HG02642 (cell line): ENCODE measurements around the gene RGS3.

Experiments used
- ATAC-seq: cut with Tn5 transposase; IDR thresholded peaks from one replicate; pipeline ENCODE4 v1.9.1; 2021; ENCODE audit warnings: mild to moderate bottlenecking; ENCODE audit not compliant: unreplicated experiment, poor library complexity

The RGS3 gene

DNA sequence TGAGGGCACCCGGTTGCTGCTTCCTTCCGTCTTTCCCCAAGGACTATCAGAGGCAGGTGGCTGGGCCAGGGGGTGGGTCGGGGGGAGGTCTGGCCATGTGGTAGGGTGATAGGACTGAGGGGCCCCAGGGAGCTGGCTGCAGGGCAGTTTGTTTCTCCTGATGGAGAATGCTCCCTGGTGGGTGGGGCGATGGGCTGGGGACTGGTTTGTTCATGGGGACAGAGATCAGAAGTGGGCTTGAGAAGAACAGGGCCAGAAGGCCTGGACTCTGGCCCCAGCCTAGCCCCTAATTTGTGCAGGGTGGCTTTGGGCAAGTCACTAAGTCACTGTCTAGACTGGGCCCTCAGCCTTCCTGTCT, 117.4 kb downstream of the RGS3 start:
- ATAC-seq = no peak

DNA sequence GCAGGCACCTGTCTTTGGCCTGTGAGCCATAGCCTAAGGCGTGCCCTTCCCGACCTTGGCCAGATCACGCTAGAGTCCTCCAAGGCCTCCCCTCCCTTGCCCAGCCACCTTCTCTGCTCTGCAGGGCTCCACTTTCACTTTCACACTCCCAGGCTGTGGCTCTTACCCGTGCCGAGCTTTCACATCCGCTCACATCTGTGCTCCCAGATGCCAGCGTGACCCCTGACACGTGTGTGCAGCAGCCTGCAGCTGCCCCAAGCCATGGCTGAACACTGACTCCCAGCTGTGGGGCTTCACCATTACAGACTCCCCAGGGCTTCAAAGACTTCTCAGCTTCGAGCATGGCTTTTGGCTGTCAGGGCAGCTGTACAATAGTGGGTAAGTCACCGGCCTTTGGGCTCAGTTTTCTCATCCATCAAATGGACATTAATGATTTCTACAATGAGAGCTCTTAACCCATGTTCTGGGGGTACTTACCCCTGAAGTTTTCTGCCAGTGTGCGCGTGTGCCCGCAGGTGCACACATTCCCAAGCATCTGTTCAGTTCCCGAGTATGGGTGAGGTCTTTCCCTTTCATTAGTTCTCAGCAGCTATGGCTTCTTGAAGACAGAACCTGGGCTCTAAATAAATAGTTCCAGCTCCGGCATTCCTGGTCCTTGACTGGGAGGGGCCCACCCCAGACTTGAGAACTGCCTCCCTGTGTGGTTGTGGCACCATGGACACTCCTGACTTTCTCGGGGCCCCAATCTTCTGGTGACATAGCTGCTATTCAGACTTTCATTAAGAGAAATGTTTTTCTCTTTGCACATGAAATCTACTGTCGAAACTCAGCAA, 118.6 kb downstream of the RGS3 start:
- peak; percentile 86 for ATAC-seq

DNA sequence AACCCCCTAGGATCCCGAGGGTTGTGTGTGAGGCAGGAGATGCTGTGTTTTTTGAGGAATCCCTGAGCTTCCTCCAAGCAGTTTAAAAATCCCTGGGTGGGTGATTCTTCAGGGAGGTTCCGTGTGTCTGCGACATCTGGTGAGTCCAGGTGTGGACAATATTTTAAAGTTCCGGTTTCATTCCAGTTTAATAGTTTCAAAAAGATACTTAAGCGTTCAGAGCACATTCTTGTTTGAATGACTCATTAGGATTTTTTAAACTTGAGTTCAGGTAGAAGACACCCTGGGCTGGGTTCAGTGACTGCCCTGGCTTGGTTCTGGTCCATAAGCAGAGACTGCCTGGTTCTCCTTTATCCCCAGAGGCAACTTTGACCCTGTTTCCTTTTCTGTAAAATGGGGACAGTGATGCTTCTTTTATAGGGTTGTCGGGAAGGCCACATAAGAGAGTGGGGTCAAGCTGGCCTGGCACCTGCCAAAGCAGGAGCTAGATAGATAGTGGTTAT, 119.2 kb downstream of the RGS3 start:
- no peak for ATAC-seq

DNA sequence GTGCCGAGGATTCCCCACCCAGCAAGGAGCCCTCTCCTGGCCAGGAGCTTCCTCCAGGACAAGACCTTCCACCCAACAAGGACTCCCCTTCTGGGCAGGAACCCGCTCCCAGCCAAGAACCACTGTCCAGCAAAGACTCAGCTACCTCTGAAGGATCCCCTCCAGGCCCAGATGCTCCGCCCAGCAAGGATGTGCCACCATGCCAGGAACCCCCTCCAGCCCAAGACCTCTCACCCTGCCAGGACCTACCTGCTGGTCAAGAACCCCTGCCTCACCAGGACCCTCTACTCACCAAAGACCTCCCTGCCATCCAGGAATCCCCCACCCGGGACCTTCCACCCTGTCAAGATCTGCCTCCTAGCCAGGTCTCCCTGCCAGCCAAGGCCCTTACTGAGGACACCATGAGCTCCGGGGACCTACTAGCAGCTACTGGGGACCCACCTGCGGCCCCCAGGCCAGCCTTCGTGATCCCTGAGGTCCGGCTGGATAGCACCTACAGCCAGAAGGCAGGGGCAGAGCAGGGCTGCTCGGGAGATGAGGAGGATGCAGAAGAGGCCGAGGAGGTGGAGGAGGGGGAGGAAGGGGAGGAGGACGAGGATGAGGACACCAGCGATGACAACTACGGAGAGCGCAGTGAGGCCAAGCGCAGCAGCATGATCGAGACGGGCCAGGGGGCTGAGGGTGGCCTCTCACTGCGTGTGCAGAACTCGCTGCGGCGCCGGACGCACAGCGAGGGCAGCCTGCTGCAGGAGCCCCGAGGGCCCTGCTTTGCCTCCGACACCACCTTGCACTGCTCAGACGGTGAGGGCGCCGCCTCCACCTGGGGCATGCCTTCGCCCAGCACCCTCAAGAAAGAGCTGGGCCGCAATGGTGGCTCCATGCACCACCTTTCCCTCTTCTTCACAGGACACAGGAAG, 120.2 kb downstream of the RGS3 start:
- no peak for ATAC-seq

DNA sequence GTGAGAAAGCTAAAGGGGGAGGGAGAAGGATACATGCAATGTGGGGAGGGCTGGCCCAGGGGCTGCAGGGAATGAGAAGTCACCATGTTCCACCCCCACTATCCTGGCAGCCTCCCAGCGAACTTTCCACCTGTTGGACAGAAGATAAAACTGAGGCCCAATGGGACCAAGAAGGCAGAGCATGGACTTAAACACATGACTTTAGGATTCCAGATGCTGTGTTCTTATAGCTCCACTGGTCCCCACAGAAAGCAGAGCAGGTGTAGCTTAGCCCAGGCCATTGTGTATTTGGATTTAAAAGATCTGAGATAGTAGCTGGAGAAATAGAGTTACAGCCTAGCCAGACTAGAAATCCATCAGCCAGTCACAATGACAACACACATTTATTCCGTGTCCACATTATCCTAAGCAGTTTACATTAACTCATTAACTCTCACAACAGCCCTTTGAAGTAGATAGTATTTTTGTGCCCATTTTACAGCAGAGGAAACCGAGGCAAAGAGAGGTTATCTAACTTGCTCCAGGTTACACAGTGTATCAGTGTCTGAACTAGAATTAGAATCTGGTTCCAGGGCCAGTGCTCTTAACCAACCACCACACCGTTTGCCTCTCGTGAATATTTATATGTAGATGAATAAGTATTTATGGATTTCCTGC, 121.0 kb downstream of the RGS3 start:
- no peak for ATAC-seq

DNA sequence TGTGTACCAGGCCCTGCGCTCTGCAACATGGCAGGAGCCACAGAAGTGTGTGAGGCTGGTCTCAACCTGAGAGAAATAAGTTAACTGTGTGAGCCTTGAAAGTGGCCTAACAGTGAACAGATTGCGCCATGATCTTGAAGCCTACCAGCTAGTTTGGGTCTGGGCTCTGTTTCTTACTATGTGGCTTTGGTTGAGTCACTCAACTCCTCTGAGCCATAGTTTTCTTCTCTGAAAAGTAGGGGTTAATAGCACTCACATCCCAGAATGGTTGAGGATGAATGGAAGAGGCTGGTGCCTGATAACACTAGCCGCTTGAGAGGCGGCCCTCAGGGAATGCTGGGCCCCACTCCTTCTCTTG, 121.5 kb downstream of the RGS3 start:
- ATAC-seq = no peak

DNA sequence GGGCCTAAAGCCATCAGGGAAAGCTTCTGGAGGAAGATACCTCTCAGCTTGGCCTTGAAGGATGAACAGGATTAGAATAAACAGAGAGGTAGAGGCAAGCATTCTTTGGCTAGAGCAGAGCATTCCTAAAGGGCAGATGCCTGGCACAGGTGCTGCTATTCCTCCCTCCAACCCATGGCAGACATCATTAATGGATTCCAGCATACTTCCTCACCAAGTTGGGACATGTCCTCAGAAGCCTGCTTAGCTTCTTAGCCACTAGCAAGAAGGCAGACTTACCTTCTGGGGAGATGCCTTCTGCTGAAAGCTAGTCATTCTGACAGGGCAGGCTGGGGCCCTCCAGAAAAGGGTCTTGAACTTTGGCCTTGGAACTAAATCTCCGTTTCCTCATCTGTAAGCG, 122.0 kb downstream of the RGS3 start:
- ATAC-seq = no peak

DNA sequence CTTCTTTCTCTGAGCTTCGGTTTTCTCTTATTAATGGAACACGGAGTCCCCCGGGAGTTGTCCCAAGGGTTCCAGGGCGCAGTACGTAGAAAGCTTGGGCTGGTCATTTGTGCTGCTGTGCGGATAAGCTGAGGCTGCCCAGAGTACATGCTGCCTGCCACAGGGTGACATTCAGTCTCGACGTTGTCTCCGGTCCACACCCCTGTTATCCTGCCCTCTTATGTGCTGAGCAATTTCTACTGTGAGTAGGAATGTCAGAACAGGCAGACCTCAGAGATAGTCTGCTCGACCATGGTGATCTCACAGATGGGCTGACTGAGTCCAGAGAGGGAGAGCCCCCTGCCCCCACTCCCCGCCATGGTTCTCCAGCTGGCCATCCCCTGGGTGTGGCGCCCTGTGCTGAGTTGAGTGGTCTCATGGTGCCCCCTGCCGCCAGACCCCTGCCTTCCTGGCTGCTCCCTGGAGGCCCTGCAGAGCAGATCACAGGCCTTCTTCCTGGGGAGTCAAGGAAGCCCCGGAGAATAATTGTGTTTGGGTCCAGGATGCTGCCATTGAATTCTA, 124.0 kb downstream of the RGS3 start:
- no peak for ATAC-seq

GRCh38 chr9:113588242-113588810, 124.8 kb downstream of the RGS3 start:
- no peak for ATAC-seq

DNA sequence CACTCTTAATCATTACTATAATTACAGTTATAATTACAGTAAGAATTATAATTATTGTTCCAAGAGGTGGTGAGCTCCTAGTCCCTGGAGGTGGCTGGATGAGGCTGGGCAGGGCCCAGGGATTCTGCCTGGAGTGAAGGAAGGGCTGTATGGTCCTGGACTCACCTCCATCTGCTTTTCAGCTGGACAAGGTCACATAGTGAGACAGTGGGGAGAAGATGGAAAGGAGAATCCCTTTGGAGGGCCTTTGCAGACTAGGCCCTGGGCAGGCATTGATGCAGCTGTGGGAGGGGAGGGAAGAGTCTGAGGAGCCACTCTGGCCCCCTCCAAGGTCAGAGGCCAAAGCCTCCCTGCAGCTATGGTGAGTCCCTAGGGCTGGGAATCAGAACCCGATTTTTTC, 125.4 kb downstream of the RGS3 start:
- ATAC-seq = no peak

GRCh38 chr9:113589407-113589806, 125.9 kb downstream of the RGS3 start:
- no peak for ATAC-seq

DNA sequence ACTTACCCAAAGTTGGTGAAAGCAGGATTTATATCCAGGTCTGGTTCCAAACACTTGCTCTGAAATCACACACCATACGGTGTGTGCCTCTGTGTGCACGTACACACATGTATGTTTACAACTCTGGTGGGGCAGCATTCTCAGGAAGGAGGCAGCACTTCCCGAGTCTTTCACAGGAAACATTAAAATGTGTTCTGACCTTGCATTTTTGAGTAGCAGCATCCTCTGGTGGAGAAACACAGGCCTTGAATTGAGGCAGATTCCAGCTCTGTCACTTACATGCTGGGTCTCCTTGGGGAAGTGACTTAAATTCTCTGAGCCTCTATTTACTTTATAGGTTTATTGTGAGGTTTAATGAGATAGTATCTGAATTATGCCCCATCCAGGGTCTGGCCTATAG, 126.4 kb downstream of the RGS3 start:
- no peak for ATAC-seq

- ATAC-seq = no peak
Observed at GRCh38 chr9:113590389-113590788, 126.9 kb downstream of the RGS3 start.

GRCh38 chr9:113590991-113591898, 127.7 kb downstream of the RGS3 start:
- peak; percentile 42 for ATAC-seq

DNA sequence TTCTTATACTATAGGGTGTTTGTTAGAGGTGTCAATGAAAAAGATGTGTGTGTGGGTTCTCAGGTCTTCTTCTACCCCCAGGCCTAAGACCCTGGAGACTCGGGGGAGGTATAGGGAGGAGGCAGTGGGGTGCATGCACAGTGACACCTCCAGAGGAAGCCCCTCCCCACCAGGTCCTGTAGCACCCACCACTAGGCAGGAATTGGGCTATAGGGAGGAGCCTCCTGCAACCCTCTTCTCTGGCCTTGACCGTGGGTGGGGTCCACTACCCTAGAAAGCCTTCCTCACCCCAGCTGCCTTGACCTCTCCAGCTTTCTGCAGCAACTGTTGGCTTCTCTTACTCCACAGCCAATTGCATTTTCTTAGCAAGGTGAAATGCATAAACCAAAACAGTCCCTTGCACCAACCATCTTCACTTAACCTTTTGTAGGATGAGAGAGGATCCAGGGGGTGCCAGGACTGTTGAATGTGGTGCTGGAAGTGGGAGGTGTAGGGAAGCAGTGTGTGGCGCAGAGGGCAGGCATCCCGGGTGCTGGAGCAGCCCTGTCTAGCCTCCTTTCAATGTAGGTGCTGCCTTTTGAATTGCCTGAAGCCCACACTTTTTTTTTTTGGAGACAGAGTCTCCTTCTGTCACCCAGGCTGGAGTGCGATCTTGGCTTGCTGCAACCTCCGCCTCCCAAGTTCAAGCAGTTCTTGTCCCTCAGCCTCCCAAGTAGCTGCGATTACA, 128.5 kb downstream of the RGS3 start:
- ATAC-seq = peak; percentile 1

GRCh38 chr9:113592876-113593575, 129.5 kb downstream of the RGS3 start:
- no peak for ATAC-seq

DNA sequence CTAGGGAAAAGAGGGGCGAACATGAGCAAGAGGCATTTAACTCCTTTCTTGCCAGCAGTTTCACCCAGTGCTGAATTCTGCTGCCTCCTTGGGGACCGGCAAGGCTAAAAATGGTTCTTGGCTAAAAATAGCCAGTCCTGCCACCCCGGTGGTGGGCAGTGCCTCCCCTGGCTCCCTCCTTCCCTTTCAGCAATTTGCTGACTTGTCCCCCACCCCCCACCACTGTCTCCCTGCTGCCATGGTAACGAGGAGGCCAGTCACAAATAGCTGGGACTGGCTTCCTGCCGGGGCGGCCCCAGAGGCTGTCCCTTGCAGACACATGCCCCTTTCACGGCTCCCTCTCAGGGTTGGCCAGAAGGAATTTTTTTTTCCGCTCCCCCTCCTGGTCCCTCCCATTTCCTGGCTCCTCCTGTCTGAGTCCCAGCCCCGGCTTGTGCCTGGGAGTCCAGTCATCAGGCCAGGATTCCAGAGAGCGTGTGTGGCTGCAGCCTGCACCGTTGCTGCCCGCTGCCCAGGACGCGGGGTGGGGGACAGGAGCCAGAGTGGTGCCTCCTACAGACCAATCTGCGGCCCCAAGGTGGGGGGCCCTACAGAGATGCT, 130.3 kb downstream of the RGS3 start:
- ATAC-seq = peak; percentile 60
